Erythroblast (primary cell): ENCODE results near the gene GPR75.

Source experiments
- GATA1 ChIP-seq: IDR thresholded peaks from 2 replicates; pipeline ENCODE4 v1.6.1; 2011; ENCODE audit warnings: low read depth, mild to moderate bottlenecking, control low read depth, low read length, moderate library complexity
- POLR2A ChIP-seq: IDR thresholded peaks from 2 replicates; pipeline ENCODE4 v1.6.1; 2011; ENCODE audit warnings: mild to moderate bottlenecking, low read length

- TF ChIP-seq POLR2A (no peak), GATA1 (no peak)
Observed at GRCh38 chr2:53821810-53822209, 38.0 kb downstream of the GPR75 start.
